ENCODE data around the gene PARP4.
"Not testable (repeated sequence)": the region's sequence is repeated elsewhere in the genome, so short reads cannot be mapped to it uniquely, and the experiment has no call there.

PARP4 gene

GRCh38 chr13:24512197-24512907 is at the start of gene PARP4:
TSS of gene PARP4 (minus strand) at chr13:24512778. CDS start at chr13:24503776, 9,002 bp downstream.
- peak; percentile 91 for DNase-seq

GRCh38 chr13:24560579-24561187 is 48.1 kb upstream of the PARP4 start:
- not testable (repeated sequence) for DNase-seq

- not testable (repeated sequence) for DNase-seq
Observed at GRCh38 chr13:24559431-24560218, 47.0 kb upstream of the PARP4 start.

- DNase-seq, result no peak
Observed at GRCh38 chr13:24557081-24557480, 44.5 kb upstream of the PARP4 start.

GRCh38 chr13:24553892-24554291 is 41.3 kb upstream of the PARP4 start:
- DNase-seq, result not testable (repeated sequence)

- DNase-seq, result peak; percentile 25
Observed at GRCh38 chr13:24541476-24542352, 29.1 kb upstream of the PARP4 start.

GRCh38 chr13:24541127-24541475 is 28.5 kb upstream of the PARP4 start:
- no peak for DNase-seq

GRCh38 chr13:24540236-24541126 is 27.9 kb upstream of the PARP4 start:
- no peak for DNase-seq

- DNase-seq, result no peak
Observed at GRCh38 chr13:24539500-24540165, 27.1 kb upstream of the PARP4 start.

- no peak for DNase-seq
Observed at GRCh38 chr13:24529478-24529877, 16.9 kb upstream of the PARP4 start.

GRCh38 chr13:24528816-24529398 is 16.3 kb upstream of the PARP4 start:
- no peak for DNase-seq

- no peak for DNase-seq
Observed at GRCh38 chr13:24527266-24527775, 14.7 kb upstream of the PARP4 start.

GRCh38 chr13:24520733-24521132 is 8.2 kb upstream of the PARP4 start:
- DNase-seq, result no peak

- no peak for DNase-seq
Observed at GRCh38 chr13:24516919-24517318, 4.3 kb upstream of the PARP4 start.

GRCh38 chr13:24512908-24513213 is 283 bp upstream of the PARP4 start:
- no peak for DNase-seq

- DNase-seq, result no peak
Observed at GRCh38 chr13:24511816-24512196, 772 bp downstream of the PARP4 start.

- peak; percentile 16 for DNase-seq
Observed at GRCh38 chr13:24511019-24511815, 1.4 kb downstream of the PARP4 start.

GRCh38 chr13:24506698-24507335 is 5.8 kb downstream of the PARP4 start:
- no peak for DNase-seq

- DNase-seq, result not testable (repeated sequence)
Observed at GRCh38 chr13:24506283-24506682, 6.3 kb downstream of the PARP4 start.

Measured in NCI-H146 (cell line).